Keratinocyte (primary cell): ENCODE results near the gene RASSF9. TPM values are rescaled to one million over a fixed set of nuclear protein-coding genes. Genes with fewer than 3 reads are reported as not detected.

Experiments
- DNase-seq: peaks from one replicate; pipeline ENCODE4 v3.0.0-alpha.2; 2011; ENCODE audit warnings: low read depth, missing footprints, low spot score
- FAIRE-seq: peaks from 2 replicates; lab custom pipeline; 2011; peaks lifted over from hg19 to GRCh38; lab: Jason Lieb, UNC
- H2AFZ ChIP-seq: 2 replicates; pipeline ENCODE4 v1.6.0; 2012; ENCODE audit warnings: low read length, control low read depth, inconsistent platforms; ENCODE audit not compliant: control insufficient read depth
- H3K27ac ChIP-seq: 2 replicates; pipeline ENCODE4 v1.5.1; 2011; ENCODE audit warnings: low read length; ENCODE audit not compliant: control insufficient read depth, insufficient read depth
- H3K27me3 ChIP-seq: 3 replicates; pipeline ENCODE4 v1.6.0; 2011; ENCODE audit warnings: low read length; ENCODE audit not compliant: control insufficient read depth, insufficient read depth; ENCODE audit errors: extremely low read depth
- H3K36me3 ChIP-seq, 2 experiments: 2 replicates in 1 of 2; 3 replicates in 1 of 2; pipeline ENCODE4 v1.5.1; 2011; ENCODE audit warnings: low read length in 2 of 2, mild to moderate bottlenecking in 1 of 2; ENCODE audit not compliant: control insufficient read depth in 2 of 2, insufficient read depth in 2 of 2; ENCODE audit errors: extremely low read depth in 1 of 2
- H3K4me1 ChIP-seq: 3 replicates; pipeline ENCODE4 v1.5.1; 2011; ENCODE audit warnings: low read length; ENCODE audit not compliant: control insufficient read depth, insufficient read depth; ENCODE audit errors: extremely low read depth
- H3K4me2 ChIP-seq: 3 replicates; pipeline ENCODE4 v1.6.0; 2011; ENCODE audit warnings: low read depth, low read length; ENCODE audit not compliant: control insufficient read depth, insufficient read depth; ENCODE audit errors: extremely low read depth
- H3K4me3 ChIP-seq, 3 experiments: fragments of 200-600 bp in 1 of 3; sonication (generic) in 1 of 3; 2 replicates in 2 of 3; 3 replicates in 1 of 3; pipeline ENCODE4 v1.5.1; 2011 to 2016; ENCODE audit warnings: low read length in 3 of 3, mild to moderate bottlenecking in 3 of 3, control low read depth in 2 of 3, inconsistent platforms in 1 of 3, low read depth in 1 of 3, mixed read lengths in 1 of 3, mixed run types in 1 of 3, moderate library complexity in 1 of 3; ENCODE audit not compliant: control insufficient read depth in 2 of 3, insufficient read depth in 2 of 3; ENCODE audit errors: extremely low read depth in 1 of 3
- H3K79me2 ChIP-seq: 2 replicates; pipeline ENCODE4 v1.6.0; 2012; ENCODE audit warnings: low read length; ENCODE audit not compliant: control insufficient read depth, insufficient read depth
- H3K9ac ChIP-seq: 3 replicates; pipeline ENCODE4 v1.6.0; 2011; ENCODE audit warnings: low read length; ENCODE audit not compliant: control insufficient read depth, insufficient read depth; ENCODE audit errors: extremely low read depth
- H3K9me1 ChIP-seq: 3 replicates; pipeline ENCODE4 v1.6.0; 2011; ENCODE audit warnings: low read length; ENCODE audit not compliant: control insufficient read depth, insufficient read depth; ENCODE audit errors: extremely low read depth
- H3K9me3 ChIP-seq: 2 replicates; pipeline ENCODE4 v1.5.1; 2012; ENCODE audit warnings: low read depth, low read length; ENCODE audit not compliant: control insufficient read depth
- H4K20me1 ChIP-seq: 3 replicates; pipeline ENCODE4 v1.6.0; 2011; ENCODE audit warnings: low read length; ENCODE audit not compliant: control insufficient read depth, insufficient read depth; ENCODE audit errors: extremely low read depth
- CTCF ChIP-seq, 3 experiments: IDR thresholded peaks in 1 of 3; conservative IDR thresholded peaks in 1 of 3; optimal IDR thresholded peaks in 1 of 3; 2 replicates in 2 of 3; 3 replicates in 1 of 3; pipeline versions ENCODE3 to v1.5.1; 2011; ENCODE audit warnings: low read length in 3 of 3, mild to moderate bottlenecking in 3 of 3, moderate library complexity in 2 of 3, control low read depth in 1 of 3, inconsistent platforms in 1 of 3; ENCODE audit not compliant: insufficient read depth in 2 of 3; ENCODE audit errors: extremely low read depth in 1 of 3
- EZH2 ChIP-seq: IDR thresholded peaks from one replicate; pipeline ENCODE4 v1.6.1; 2012; ENCODE audit warnings: inconsistent platforms, mild to moderate bottlenecking, low read length, moderate library complexity
- dilution Hi-C: fragments of 300-500 bp; cut with MboI; formaldehyde crosslinking; loops from one replicate; pipeline ENCODE4 v1.7.0; 2020; ENCODE audit warnings: low sequenced_read_pairs; ENCODE audit not compliant: extremely low pct_ligation_motif_present
- polyA plus RNA-seq, 5 experiments: library from polyadenylated mRNA; depleted of rRNA in 3 of 5; stranded (reverse) in 3 of 5; stranded (forward) in 1 of 5; unstranded in 1 of 5; fragments of >200 nt; gene quantifications; 1 replicate in 1 of 5; 2 replicates in 3 of 5; 3 replicates in 1 of 5; pipeline versions ENCODE4 v1.2.1 to v1.2.3, GENCODE V29; 2011 to 2012; ENCODE audit warnings: missing spikeins in 2 of 5, low read depth in 1 of 5, low replicate concordance in 1 of 5

RASSF9 gene
- polyA plus RNA-seq, 1 donor (not counting 4 experiments of a cell fraction or from before 2014, with no cell fraction given) = 4.2 TPM

- Histone ChIP-seq H3K27ac (no peak overlapping the region), H3K9me3 (no peaks in the 10 kb centered on the region), H3K27me3 (no peaks in the 10 kb centered on the region), H3K4me1 (peaks cover 14% of the 10 kb centered on the region), H3K4me2 (no peak overlapping the region), H3K9me1 (no peaks in the 10 kb centered on the region), H3K4me3 (no peak overlapping the region), H3K79me2 (no peaks in the 10 kb centered on the region), H4K20me1 (no peaks in the 10 kb centered on the region), H3K9ac (no peak overlapping the region), H2AFZ (no peak overlapping the region), H3K36me3 (peaks cover 2% of the 10 kb centered on the region in 2 experiments)
- DNase-seq (no peak), FAIRE-seq (no peak)
- TF ChIP-seq EZH2 (no peak), CTCF (optimal IDR thresholded peaks at IDR 0.05 in 1 of 3, IDR thresholded peaks at IDR 0.05 in 1 of 3, conservative IDR thresholded peaks at IDR 0.05 in 1 of 3; ENCODE audit: extremely low read depth in 1 of 3, insufficient read depth in 2 of 3, low read length in 3 of 3) (no peak)
- dilution Hi-C loops = no loop called here
Measured at GRCh38 chr12:85809500-85809899, 26.7 kb downstream of the RASSF9 start.

- DNase-seq (no peak), FAIRE-seq (no peak)
- no peak overlapping the region for H3K27ac ChIP-seq
- H3K79me2 ChIP-seq = no peaks in the 10 kb centered on the region
- no peaks in the 10 kb centered on the region for H3K9me1 ChIP-seq
- no peak overlapping the region for H3K4me2 ChIP-seq
- no peaks in the 10 kb centered on the region for H4K20me1 ChIP-seq
- H3K9ac ChIP-seq = no peak overlapping the region
- peaks cover 2% of the 10 kb centered on the region in 2 experiments for H3K36me3 ChIP-seq
- no peaks in the 10 kb centered on the region for H3K27me3 ChIP-seq
- no peaks in the 10 kb centered on the region for H3K9me3 ChIP-seq
- no peak overlapping the region for H3K4me3 ChIP-seq
- H2AFZ ChIP-seq = no peak overlapping the region
- TF ChIP-seq EZH2 = no peak
- no peak for TF ChIP-seq CTCF (optimal IDR thresholded peaks at IDR 0.05 in 1 of 3, IDR thresholded peaks at IDR 0.05 in 1 of 3, conservative IDR thresholded peaks at IDR 0.05 in 1 of 3; ENCODE audit: extremely low read depth in 1 of 3, insufficient read depth in 2 of 3, low read length in 3 of 3)
- peaks cover 27% of the 10 kb centered on the region for H3K4me1 ChIP-seq
- dilution Hi-C loops = no loop called here
Measured at GRCh38 chr12:85807730-85808129, 28.5 kb downstream of the RASSF9 start.
